Measurements from ENCODE around the gene FAM3B. TPM values are rescaled to one million over a fixed set of nuclear protein-coding genes. Genes with fewer than 3 reads are reported as not detected.

Gene FAM3B
- total and polyA plus RNA-seq, 4 donors = 0.90 to 28.5 (median 2.6) TPM

DNA sequence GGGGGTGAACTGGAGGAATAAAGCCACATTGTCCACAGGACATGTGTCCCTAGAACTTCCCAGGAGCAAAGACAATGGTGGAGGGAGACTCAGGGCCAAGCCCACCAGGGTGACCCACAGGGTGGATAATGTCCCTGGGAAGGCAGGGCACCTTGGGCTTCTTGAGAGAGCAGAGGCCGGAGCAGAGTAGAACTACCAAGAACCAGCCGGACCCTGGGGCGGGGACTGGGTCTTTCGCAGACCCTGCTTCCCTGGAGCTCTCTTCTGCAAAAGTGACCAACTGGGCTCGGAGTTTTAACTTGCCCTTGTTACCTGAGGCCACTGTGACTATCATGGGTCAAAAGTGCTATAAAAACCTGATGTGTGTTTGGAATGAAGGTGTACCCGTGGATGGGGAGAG lies 875 bp upstream of the FAM3B start:
- H3K9me3 ChIP-seq (ENCODE audit: control insufficient read depth, low read length) = peaks cover 1% of the 10 kb centered on the region
- DNase-seq (no peak), ATAC-seq (ENCODE audit: low FRiP score) (no peak)
- H3K36me3 ChIP-seq (ENCODE audit: control insufficient read depth in 1 of 2, insufficient read depth in 2 of 2, low read length in 1 of 2) = no peaks in the 10 kb centered on the region
- intact Hi-C loops (cut with DNase I) = no loop called here
- WGBS, 2 donors = 94% methylated on average over 6 of the region's 6 CpGs
- no peaks in the 10 kb centered on the region for H3K4me1 ChIP-seq (ENCODE audit: control insufficient read depth in 1 of 2, insufficient read depth in 2 of 2, low read length in 2 of 2)
- no peak overlapping the region for H3K4me3 ChIP-seq (ENCODE audit: low read length in 2 of 2)
- H3K27me3 ChIP-seq (ENCODE audit: control insufficient read depth in 1 of 2, insufficient read depth in 2 of 2, low read length in 1 of 2) = no peaks in the 10 kb centered on the region
- H3K27ac ChIP-seq (ENCODE audit: low read depth in 1 of 2, low read length in 2 of 2) = no peak overlapping the region

DNA sequence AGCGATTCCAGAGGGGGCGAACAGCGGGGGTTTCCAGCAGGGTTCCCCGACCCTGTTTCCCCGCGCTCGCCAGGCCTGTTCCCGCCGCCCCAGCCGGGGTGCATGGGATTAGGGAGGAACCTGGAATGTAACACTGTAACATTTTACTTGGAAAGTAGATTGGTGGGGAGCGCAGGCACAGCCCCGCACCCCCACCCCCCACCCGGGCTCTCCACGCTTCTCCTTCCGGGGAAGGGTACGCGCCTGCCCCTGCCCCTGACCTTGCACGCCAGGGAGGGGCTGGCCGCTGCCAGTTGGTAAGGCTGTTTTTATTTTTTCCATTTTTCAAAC lies 427 bp downstream of the FAM3B start:
- no peaks in the 10 kb centered on the region for H3K4me1 ChIP-seq (ENCODE audit: control insufficient read depth in 1 of 2, insufficient read depth in 2 of 2, low read length in 2 of 2)
- no peaks in the 10 kb centered on the region for H3K36me3 ChIP-seq (ENCODE audit: control insufficient read depth in 1 of 2, insufficient read depth in 2 of 2, low read length in 1 of 2)
- H3K27me3 ChIP-seq (ENCODE audit: control insufficient read depth in 1 of 2, insufficient read depth in 2 of 2, low read length in 1 of 2) = no peaks in the 10 kb centered on the region
- intact Hi-C loops (cut with DNase I) = no loop called here
- H3K4me3 ChIP-seq (ENCODE audit: low read length in 2 of 2) = no peak overlapping the region
- H3K9me3 ChIP-seq (ENCODE audit: control insufficient read depth, low read length) = peaks cover 1% of the 10 kb centered on the region
- DNase-seq (no peak), ATAC-seq (ENCODE audit: low FRiP score) (peak; percentile 30)
- WGBS, 2 donors = 11 to 13% methylated on average over 19 of the region's 19 CpGs
- H3K27ac ChIP-seq (ENCODE audit: low read depth in 1 of 2, low read length in 2 of 2) = no peak overlapping the region

DNA sequence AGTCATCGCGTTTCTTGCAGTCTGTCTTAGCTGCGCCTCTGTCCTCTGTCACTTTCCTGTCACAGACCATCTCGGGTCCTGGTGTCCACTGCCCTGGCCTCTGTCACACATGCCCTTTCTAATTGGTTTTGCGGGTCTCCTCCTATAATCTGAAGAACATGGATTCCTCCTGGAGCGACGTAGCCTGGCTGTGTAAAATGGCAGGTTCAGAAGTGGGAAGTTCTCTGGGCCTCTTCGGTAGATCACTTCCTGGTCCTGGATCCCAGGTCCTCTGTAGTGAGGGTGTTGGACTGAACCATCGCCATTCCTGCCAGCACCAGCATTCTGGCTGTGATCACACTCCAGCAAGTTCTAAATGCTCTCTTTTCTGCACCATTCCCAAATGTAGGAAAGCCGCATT lies 857 bp downstream of the FAM3B start:
- Histone ChIP-seq H3K27me3 (ENCODE audit: control insufficient read depth in 1 of 2, insufficient read depth in 2 of 2, low read length in 1 of 2) (no peaks in the 10 kb centered on the region), H3K4me3 (ENCODE audit: low read length in 2 of 2) (no peak overlapping the region), H3K4me1 (ENCODE audit: control insufficient read depth in 1 of 2, insufficient read depth in 2 of 2, low read length in 2 of 2) (no peaks in the 10 kb centered on the region), H3K36me3 (ENCODE audit: control insufficient read depth in 1 of 2, insufficient read depth in 2 of 2, low read length in 1 of 2) (no peaks in the 10 kb centered on the region), H3K27ac (ENCODE audit: low read depth in 1 of 2, low read length in 2 of 2) (no peak overlapping the region), H3K9me3 (ENCODE audit: control insufficient read depth, low read length) (peaks cover 1% of the 10 kb centered on the region)
- WGBS, 2 donors = 79 to 80% methylated on average over 10 of the region's 10 CpGs
- DNase-seq = no peak
- intact Hi-C loops (cut with DNase I) = no loop called here
- ATAC-seq (ENCODE audit: low FRiP score) = no peak

DNA sequence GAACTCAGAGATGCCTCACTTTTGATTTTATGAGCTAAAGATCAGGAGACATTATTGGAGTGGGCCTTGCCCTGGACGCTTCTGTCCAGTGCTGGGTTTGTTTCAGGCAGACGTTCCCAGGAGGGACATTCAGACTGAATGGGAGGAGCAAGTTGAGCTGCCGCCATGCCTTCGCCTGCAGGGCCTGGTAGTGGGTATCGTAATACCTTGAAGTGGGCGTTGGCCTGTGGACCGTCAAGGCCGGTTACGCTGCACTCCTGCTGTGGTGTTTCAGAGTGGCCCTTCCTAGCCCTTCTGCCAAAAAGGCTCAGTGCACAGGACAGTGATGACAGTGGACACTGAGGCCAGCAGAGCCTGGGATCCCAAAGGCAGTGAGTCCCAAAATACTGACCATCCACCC lies 1.6 kb downstream of the FAM3B start:
- DNase-seq (no peak), ATAC-seq (ENCODE audit: low FRiP score) (no peak)
- Histone ChIP-seq H3K4me1 (ENCODE audit: control insufficient read depth in 1 of 2, insufficient read depth in 2 of 2, low read length in 2 of 2) (no peaks in the 10 kb centered on the region), H3K4me3 (ENCODE audit: low read length in 2 of 2) (no peak overlapping the region), H3K27ac (ENCODE audit: low read depth in 1 of 2, low read length in 2 of 2) (no peak overlapping the region), H3K27me3 (ENCODE audit: control insufficient read depth in 1 of 2, insufficient read depth in 2 of 2, low read length in 1 of 2) (no peaks in the 10 kb centered on the region), H3K9me3 (ENCODE audit: control insufficient read depth, low read length) (peaks cover 1% of the 10 kb centered on the region), H3K36me3 (ENCODE audit: control insufficient read depth in 1 of 2, insufficient read depth in 2 of 2, low read length in 1 of 2) (no peaks in the 10 kb centered on the region)
- 95% methylated on average over 9 of the region's 9 CpGs for WGBS, 2 donors
- intact Hi-C loops (cut with DNase I) = no loop called here

DNA sequence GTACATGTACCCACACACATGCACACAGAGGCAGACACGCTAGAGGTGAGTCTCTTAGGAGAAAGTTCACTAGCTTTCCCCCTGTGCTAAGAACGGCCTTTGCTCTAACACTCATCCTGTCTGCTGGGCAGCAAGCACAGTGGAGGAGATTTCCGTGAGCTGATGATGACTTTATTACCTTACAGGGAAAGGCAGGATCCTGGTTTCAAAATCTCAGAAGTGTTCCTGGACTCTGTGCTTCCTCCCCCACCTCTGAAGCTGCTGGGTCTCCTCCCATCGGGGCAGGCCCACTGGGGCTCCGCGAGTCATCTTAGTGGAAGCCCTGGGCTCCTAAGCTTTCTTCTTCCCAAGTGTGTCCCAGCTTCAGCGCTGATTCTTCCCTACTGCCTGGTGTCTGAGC lies 2.7 kb downstream of the FAM3B start:
- Histone ChIP-seq H3K27ac (ENCODE audit: low read depth in 1 of 2, low read length in 2 of 2) (no peak overlapping the region), H3K4me1 (ENCODE audit: control insufficient read depth in 1 of 2, insufficient read depth in 2 of 2, low read length in 2 of 2) (no peaks in the 10 kb centered on the region), H3K36me3 (ENCODE audit: control insufficient read depth in 1 of 2, insufficient read depth in 2 of 2, low read length in 1 of 2) (no peaks in the 10 kb centered on the region), H3K9me3 (ENCODE audit: control insufficient read depth, low read length) (no peaks in the 10 kb centered on the region), H3K27me3 (ENCODE audit: control insufficient read depth in 1 of 2, insufficient read depth in 2 of 2, low read length in 1 of 2) (no peaks in the 10 kb centered on the region), H3K4me3 (ENCODE audit: low read length in 2 of 2) (no peak overlapping the region)
- no peak for ATAC-seq (ENCODE audit: low FRiP score)
- WGBS, 2 donors = 89% methylated on average over 7 of the region's 7 CpGs
- no peak for DNase-seq
- intact Hi-C loops (cut with DNase I) = no loop called here

DNA sequence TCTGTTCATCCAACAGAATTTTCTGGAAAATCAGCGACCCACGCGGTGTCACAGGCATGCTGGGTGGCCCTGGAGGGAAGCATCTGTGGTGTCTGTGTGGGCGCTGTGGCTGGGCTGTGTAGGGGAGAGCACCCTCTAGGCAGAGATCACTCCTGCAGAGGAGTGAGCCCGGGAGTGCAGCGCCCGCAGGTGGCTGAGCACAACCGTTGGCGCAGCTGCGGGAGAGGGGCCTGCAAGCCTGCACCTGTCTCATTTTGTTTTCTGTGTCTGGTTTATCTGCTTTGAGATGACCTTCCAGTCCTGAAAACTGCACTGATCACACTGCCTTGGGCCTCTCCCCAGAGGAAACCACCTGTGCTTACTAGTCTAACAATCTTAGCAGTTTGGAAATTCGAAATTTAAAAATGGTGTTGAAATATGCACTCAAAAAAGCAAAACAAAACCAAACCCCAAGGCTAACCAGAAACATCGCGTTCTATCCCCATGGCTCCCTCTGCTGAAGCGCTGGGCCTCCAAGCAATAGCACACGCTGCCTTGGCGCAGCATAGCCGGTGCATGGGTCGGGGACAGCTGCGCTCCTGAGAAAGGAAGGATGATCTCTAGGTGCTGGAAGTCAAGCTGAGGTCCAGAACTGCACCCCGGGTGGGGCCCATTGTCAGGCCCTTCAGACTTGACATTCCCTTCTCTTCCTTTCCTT lies 4.8 kb downstream of the FAM3B start:
- DNase-seq (no peak), ATAC-seq (ENCODE audit: low FRiP score) (no peak)
- intact Hi-C loops (cut with DNase I) = no loop called here
- Histone ChIP-seq H3K9me3 (ENCODE audit: control insufficient read depth, low read length) (no peaks in the 10 kb centered on the region), H3K4me1 (ENCODE audit: control insufficient read depth in 1 of 2, insufficient read depth in 2 of 2, low read length in 2 of 2) (no peaks in the 10 kb centered on the region), H3K36me3 (ENCODE audit: control insufficient read depth in 1 of 2, insufficient read depth in 2 of 2, low read length in 1 of 2) (no peaks in the 10 kb centered on the region), H3K27me3 (ENCODE audit: control insufficient read depth in 1 of 2, insufficient read depth in 2 of 2, low read length in 1 of 2) (no peaks in the 10 kb centered on the region), H3K4me3 (ENCODE audit: low read length in 2 of 2) (no peak overlapping the region), H3K27ac (ENCODE audit: low read depth in 1 of 2, low read length in 2 of 2) (no peak overlapping the region)
- WGBS, 2 donors = 93 to 94% methylated on average over 20 of the region's 20 CpGs

DNA sequence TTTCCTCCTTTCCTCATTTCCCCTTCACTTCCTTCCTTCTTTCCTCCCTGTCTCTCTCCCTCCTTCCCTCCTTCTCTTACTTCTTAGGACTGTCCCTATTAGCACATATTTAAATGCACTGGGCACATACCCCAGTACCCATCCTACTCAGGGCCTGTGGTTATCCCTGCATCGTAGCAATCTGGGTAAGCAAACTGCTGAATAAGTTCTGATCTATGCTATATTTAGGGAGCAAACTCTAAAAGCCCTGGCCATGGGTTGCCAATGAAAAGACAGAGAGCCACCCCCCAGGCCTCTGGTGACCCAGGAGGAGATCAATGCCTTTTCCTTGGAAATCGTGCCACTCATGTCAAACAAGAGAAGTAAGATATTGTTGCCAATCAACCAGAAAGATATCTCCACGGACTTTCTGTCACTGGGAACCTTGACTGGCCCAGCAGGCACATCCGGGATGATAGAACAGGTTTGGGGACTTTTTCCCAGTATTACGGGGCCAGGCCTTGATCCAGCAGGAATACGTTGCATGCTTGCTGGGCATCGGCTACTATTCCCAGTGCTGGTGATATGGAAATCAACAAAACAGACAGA lies 5.4 kb downstream of the FAM3B start:
- no peak overlapping the region for H3K27ac ChIP-seq (ENCODE audit: low read depth in 1 of 2, low read length in 2 of 2)
- no peak for DNase-seq
- no peaks in the 10 kb centered on the region for H3K27me3 ChIP-seq (ENCODE audit: control insufficient read depth in 1 of 2, insufficient read depth in 2 of 2, low read length in 1 of 2)
- no peaks in the 10 kb centered on the region for H3K36me3 ChIP-seq (ENCODE audit: control insufficient read depth in 1 of 2, insufficient read depth in 2 of 2, low read length in 1 of 2)
- no peak overlapping the region for H3K4me3 ChIP-seq (ENCODE audit: low read length in 2 of 2)
- WGBS, 2 donors = 93% methylated on average over 7 of the region's 7 CpGs
- H3K9me3 ChIP-seq (ENCODE audit: control insufficient read depth, low read length) = no peaks in the 10 kb centered on the region
- no peak for ATAC-seq (ENCODE audit: low FRiP score)
- intact Hi-C loops (cut with DNase I) = no loop called here
- H3K4me1 ChIP-seq (ENCODE audit: control insufficient read depth in 1 of 2, insufficient read depth in 2 of 2, low read length in 2 of 2) = no peaks in the 10 kb centered on the region

DNA sequence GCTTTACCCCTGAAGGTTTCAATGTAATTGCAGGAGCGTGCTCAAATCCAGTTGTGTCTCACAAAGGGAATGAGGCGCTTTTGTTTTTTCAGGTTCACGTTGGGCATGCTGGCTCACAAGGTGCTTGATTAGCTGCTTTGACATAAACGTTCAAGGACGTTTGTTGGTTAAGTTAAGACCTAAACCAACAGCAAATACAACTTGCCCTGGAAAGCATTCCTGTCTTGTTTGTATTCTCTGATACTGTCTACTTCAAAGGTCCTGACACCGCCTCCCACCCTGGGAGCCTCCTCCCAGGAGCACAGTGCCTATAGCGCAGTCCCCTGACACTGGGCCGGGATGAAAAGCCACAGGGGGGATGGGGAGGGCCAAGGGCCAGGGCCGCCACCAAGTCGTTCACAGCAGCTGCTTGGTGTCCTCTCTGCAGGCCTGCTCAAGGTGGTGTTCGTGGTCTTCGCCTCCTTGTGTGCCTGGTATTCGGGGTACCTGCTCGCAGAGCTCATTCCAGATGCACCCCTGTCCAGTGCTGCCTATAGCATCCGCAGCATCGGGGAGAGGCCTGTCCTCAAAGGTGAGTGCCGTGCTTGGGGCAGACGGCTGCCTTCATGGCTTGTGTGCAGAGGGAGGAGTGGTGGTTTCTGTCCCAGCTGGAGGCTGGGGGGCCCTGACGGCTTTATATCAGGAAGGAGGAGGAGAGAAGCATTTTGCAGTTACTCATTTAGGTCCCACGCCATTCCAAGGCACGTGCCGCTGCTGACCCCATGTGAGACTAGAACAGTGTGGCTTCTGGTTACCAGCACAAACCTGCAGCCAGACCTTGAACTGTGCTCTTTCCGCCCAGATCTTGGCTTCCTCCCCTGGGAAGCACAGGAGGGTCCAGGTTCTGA lies 6.1 kb downstream of the FAM3B start:
- H3K9me3 ChIP-seq (ENCODE audit: control insufficient read depth, low read length) = no peaks in the 10 kb centered on the region
- DNase-seq = no peak
- no peak overlapping the region for H3K27ac ChIP-seq (ENCODE audit: low read depth in 1 of 2, low read length in 2 of 2)
- H3K4me3 ChIP-seq (ENCODE audit: low read length in 2 of 2) = no peak overlapping the region
- no peak for ATAC-seq (ENCODE audit: low FRiP score)
- intact Hi-C loops (cut with DNase I) = no loop called here
- no peaks in the 10 kb centered on the region for H3K4me1 ChIP-seq (ENCODE audit: control insufficient read depth in 1 of 2, insufficient read depth in 2 of 2, low read length in 2 of 2)
- WGBS, 2 donors = 88 to 93% methylated on average over 23 of the region's 23 CpGs
- H3K27me3 ChIP-seq (ENCODE audit: control insufficient read depth in 1 of 2, insufficient read depth in 2 of 2, low read length in 1 of 2) = no peaks in the 10 kb centered on the region
- H3K36me3 ChIP-seq (ENCODE audit: control insufficient read depth in 1 of 2, insufficient read depth in 2 of 2, low read length in 1 of 2) = no peaks in the 10 kb centered on the region
